BE2C (cell line): ENCODE measurements around the gene TWF2. TPM values are rescaled to one million over a fixed set of nuclear protein-coding genes. Genes with fewer than 3 reads are reported as not detected.
A peak's percentile ranks its signal among the peaks of the same experiment; 100 is the strongest.
"Not testable (repeated sequence)": the region's sequence is repeated elsewhere in the genome, so short reads cannot be mapped to it uniquely, and the experiment has no call there.

Source experiments
- DNase-seq: peaks from one replicate; pipeline ENCODE4 v3.0.0-alpha.2; 2020
- H3K27me3 ChIP-seq: fragments of 250-450 bp; sonication (Bioruptor Pico); 2 replicates; pipeline ENCODE4 v1.5.1; 2020; ENCODE audit warnings: mild to moderate bottlenecking
- H3K36me3 ChIP-seq: fragments of 250-450 bp; sonication (Bioruptor Pico); 2 replicates; pipeline ENCODE4 v1.5.1; 2020; ENCODE audit warnings: mild to moderate bottlenecking
- H3K4me1 ChIP-seq: fragments of 250-450 bp; sonication (Bioruptor Pico); 2 replicates; pipeline ENCODE4 v1.5.1; 2020
- H3K4me3 ChIP-seq: 2 replicates; pipeline ENCODE4 v1.5.1; 2011; ENCODE audit warnings: low read depth, low read length
- H3K9me3 ChIP-seq: fragments of 250-450 bp; sonication (Bioruptor Pico); 2 replicates; pipeline ENCODE4 v1.5.1; 2020
- CTCF ChIP-seq: IDR thresholded peaks from 2 replicates; pipeline ENCODE4 v1.5.1; 2012; ENCODE audit warnings: mild to moderate bottlenecking, low read depth, low read length
- polyA plus RNA-seq: library from polyadenylated mRNA; unstranded; fragments of >200 nt; gene quantifications from one replicate; pipeline ENCODE4 v1.2.1, GENCODE V29; 2012; ENCODE audit warnings: low read depth, missing spikeins; ENCODE audit not compliant: insufficient read length, insufficient read depth

TWF2 gene
- 72.0 TPM for polyA plus RNA-seq

GRCh38 chr3:52238761-52239701 lies at the start of gene TWF2:
Gene TWF2 (minus strand): TSS chr3:52239158. CDS start chr3:52239016, 142 bp downstream.
- TF ChIP-seq CTCF, result peak; percentile 19
- no peaks in the 10 kb centered on the region for H3K27me3 ChIP-seq
- H3K4me3 ChIP-seq, result peak within 1 kb of the TSS; percentile 69
- H3K9me3 ChIP-seq, result no peaks in the 10 kb centered on the region
- peak; percentile 84 for DNase-seq
- H3K36me3 ChIP-seq, result no peaks in the 10 kb centered on the region
- H3K4me1 ChIP-seq, result peaks cover 8% of the 10 kb centered on the region

- Histone ChIP-seq H3K36me3 (no peaks in the 10 kb centered on the region), H3K27me3 (no peaks in the 10 kb centered on the region), H3K9me3 (no peaks in the 10 kb centered on the region), H3K4me1 (no peaks in the 10 kb centered on the region), H3K4me3 (peak overlapping the region; percentile 85)
- DNase-seq, result no peak
- no peak for TF ChIP-seq CTCF
These were observed 49.7 kb upstream of the TWF2 start for GRCh38 chr3:52288674-52289073.

GRCh38 chr3:52286777-52287110 lies 47.8 kb upstream of the TWF2 start:
- Histone ChIP-seq H3K36me3 (no peaks in the 10 kb centered on the region), H3K4me1 (no peaks in the 10 kb centered on the region; the same call in 1 of the 2 replicates), H3K4me3 (peak overlapping the region; percentile 85), H3K9me3 (no peaks in the 10 kb centered on the region), H3K27me3 (no peaks in the 10 kb centered on the region)
- TF ChIP-seq CTCF, result no peak
- no peak for DNase-seq

- H3K9me3 ChIP-seq, H3K4me3 ChIP-seq, DNase-seq, H3K27me3 ChIP-seq, H3K36me3 ChIP-seq, H3K4me1 ChIP-seq: not testable (repeated sequence)
These were observed 45.1 kb upstream of the TWF2 start for GRCh38 chr3:52284051-52284450.

- Histone ChIP-seq H3K4me3 (no peak overlapping the region), H3K9me3 (no peaks in the 10 kb centered on the region), H3K27me3 (no peaks in the 10 kb centered on the region), H3K4me1 (peaks cover 3% of the 10 kb centered on the region; the same call in 1 of the 2 replicates), H3K36me3 (no peaks in the 10 kb centered on the region)
- no peak for TF ChIP-seq CTCF
- DNase-seq, result no peak
These were observed 44.3 kb upstream of the TWF2 start for GRCh38 chr3:52283306-52283705.

- no peaks in the 10 kb centered on the region for H3K27me3 ChIP-seq
- DNase-seq, result no peak
- no peak overlapping the region for H3K4me3 ChIP-seq
- no peaks in the 10 kb centered on the region for H3K9me3 ChIP-seq
- TF ChIP-seq CTCF, result no peak
- no peaks in the 10 kb centered on the region for H3K36me3 ChIP-seq
- H3K4me1 ChIP-seq, result peaks cover 3% of the 10 kb centered on the region; the same call in 1 of the 2 replicates
These were observed 43.2 kb upstream of the TWF2 start for GRCh38 chr3:52281981-52282801.
